CD4-positive, CD25-positive, alpha-beta regulatory T cell (primary cell): Measurements from ENCODE around the gene AQP7. TPM values are rescaled to one million over a fixed set of nuclear protein-coding genes. Genes with fewer than 3 reads are reported as not detected.
"Not testable (repeated sequence)": the region's sequence is repeated elsewhere in the genome, so short reads cannot be mapped to it uniquely, and the experiment has no call there.

Experiments
- ATAC-seq, 2 donors: fragments of 150-1000 bp; cut with Tn5 transposase; one replicate each; pipeline ENCODE4 v1.10.0; 2021; ENCODE audit warnings: low read depth in 2 of 2, moderate number of reproducible peaks in 2 of 2, moderate library complexity in 1 of 2
- DNase-seq, 3 donors: peaks; one replicate each; pipeline versions ENCODE4 v3.0.0 to v3.0.0-alpha.2; 2012 to 2022; ENCODE audit warnings: mixed read lengths in 1 of 3
- H3K27ac ChIP-seq: one replicate; pipeline ENCODE4 v1.7.0; 2013; ENCODE audit warnings: mild to moderate bottlenecking, low read length; ENCODE audit not compliant: insufficient read depth, poor library complexity, severe bottlenecking
- H3K27me3 ChIP-seq: one replicate; pipeline ENCODE4 v1.7.0; 2013; ENCODE audit warnings: low read length; ENCODE audit not compliant: control insufficient read depth, insufficient read depth
- H3K36me3 ChIP-seq: one replicate; pipeline ENCODE4 v1.7.0; 2013; ENCODE audit warnings: mild to moderate bottlenecking, low read length, moderate library complexity; ENCODE audit not compliant: control insufficient read depth, insufficient read depth
- H3K4me1 ChIP-seq: 2 replicates; pipeline ENCODE4 v1.7.0; 2013; ENCODE audit warnings: mild to moderate bottlenecking, low read length; ENCODE audit not compliant: insufficient read depth, control insufficient read depth, poor library complexity, severe bottlenecking
- H3K4me3 ChIP-seq: one replicate; pipeline ENCODE4 v1.7.0; 2013; ENCODE audit warnings: low read depth, mild to moderate bottlenecking, low read length, moderate library complexity
- H3K9me3 ChIP-seq, 2 experiments: 1 replicate in 1 of 2; 2 replicates in 1 of 2; pipeline ENCODE4 v1.7.0; 2013; ENCODE audit warnings: low read length in 2 of 2, mild to moderate bottlenecking in 1 of 2, moderate library complexity in 1 of 2; ENCODE audit not compliant: control insufficient read depth in 2 of 2
- H3K27ac Mint-ChIP-seq, 3 donors: one replicate each; pipeline ENCODE4 v1.8.0; 2020 to 2022; ENCODE audit warnings: mild to moderate bottlenecking in 3 of 3, mixed read lengths in 3 of 3, moderate library complexity in 2 of 3
- H3K27me3 Mint-ChIP-seq: one replicate; pipeline ENCODE4 v1.8.0; 2022; ENCODE audit warnings: mild to moderate bottlenecking, mixed read lengths
- H3K36me3 Mint-ChIP-seq: one replicate; pipeline ENCODE4 v1.8.0; 2020; ENCODE audit warnings: mixed read lengths
- H3K4me1 Mint-ChIP-seq, 4 donors: one replicate each; pipeline ENCODE4 v1.8.0; 2020 to 2022; ENCODE audit warnings: mixed read lengths in 4 of 4, mild to moderate bottlenecking in 1 of 4
- H3K4me3 Mint-ChIP-seq, 4 donors: one replicate each; pipeline ENCODE4 v1.8.0; 2020 to 2022; ENCODE audit warnings: mild to moderate bottlenecking in 4 of 4, mixed read lengths in 4 of 4, moderate library complexity in 3 of 4
- H3K9me3 Mint-ChIP-seq, 7 donors: one replicate each; pipeline ENCODE4 v1.8.0; 2020 to 2022; ENCODE audit warnings: mixed read lengths in 7 of 7, mild to moderate bottlenecking in 3 of 7, moderate library complexity in 2 of 7
- polyA plus RNA-seq, 4 donors: library from polyadenylated mRNA; unstranded; fragments of 300-500 nt; fragmentation: Illumina TruSeq; gene quantifications; one replicate each; pipeline ENCODE4 v1.2.3, GENCODE V29; 2021
- total RNA-seq: library from RNA; stranded (reverse); gene quantifications from one replicate; pipeline ENCODE4 v1.2.3, GENCODE V29; 2022

Gene AQP7
- 0.47 TPM for total RNA-seq
- polyA plus RNA-seq, result 1 to 10 TPM in 1 of 4 donors, under 1 TPM in 3; 0.15 to 1.0 (median 0.32) TPM

- H3K36me3 ChIP-seq, H3K4me3 Mint-ChIP-seq, DNase-seq: not testable (repeated sequence)
These were observed at the start of gene AQP7 for GRCh38 chr9:33402371-33402770. Gene AQP7, minus strand, starts transcription at chr9:33402568. Its CDS starts 1,306 bp downstream, at chr9:33401262.

DNA sequence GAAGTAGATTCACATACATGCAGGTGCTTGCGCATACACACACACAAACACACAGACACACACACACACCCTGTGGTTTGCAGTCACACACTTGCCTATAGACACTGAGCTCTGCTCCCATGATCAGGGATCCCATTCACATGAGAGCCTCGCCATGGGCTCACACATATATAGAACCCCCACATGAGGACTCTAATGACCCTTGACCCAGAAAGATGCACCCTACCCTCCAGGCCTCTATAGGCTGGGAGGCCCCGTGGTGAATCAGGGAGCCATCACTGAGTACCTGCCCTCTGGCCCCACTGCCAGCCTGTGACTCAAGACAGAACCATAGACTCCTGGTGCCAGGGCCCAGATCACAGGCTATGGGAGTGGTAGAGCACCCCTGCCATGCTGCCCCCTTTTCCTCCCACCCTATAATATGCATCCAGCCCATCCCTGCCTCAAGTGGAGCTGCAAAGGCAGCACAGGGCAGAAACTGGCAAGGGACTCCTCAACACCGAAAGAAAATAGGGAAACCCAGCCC lies 48.3 kb upstream of the AQP7 start:
- H3K36me3 ChIP-seq, result no peaks in the 10 kb centered on the region
- no peak overlapping the region for H3K27ac ChIP-seq
- Mint-ChIP-seq H3K36me3 (no peaks in the 10 kb centered on the region), H3K4me1 (peaks cover 0 to 76% (median 42%) of the 10 kb centered on the region in 4 donors), H3K27me3 (no peaks in the 10 kb centered on the region), H3K9me3 (peaks cover 0 to 1% (median 0%) of the 10 kb centered on the region in 7 donors), H3K27ac (peak overlapping the region; percentile 55 to 91 (median 69)), H3K4me3 (peak overlapping the region in 2 of 4 donors; percentile 75 to 86)
- H3K4me3 ChIP-seq, result no peak overlapping the region
- no peak for ATAC-seq
- no peaks in the 10 kb centered on the region for H3K27me3 ChIP-seq
- DNase-seq, result no peak
- H3K4me1 ChIP-seq, result peaks cover 62% of the 10 kb centered on the region
- H3K9me3 ChIP-seq, result no peaks in the 10 kb centered on the region

More at GRCh38 chr9:33402371-33402770, at the start of gene AQP7:
- H3K4me1 Mint-ChIP-seq, H3K9me3 ChIP-seq, H3K27ac ChIP-seq, H3K36me3 Mint-ChIP-seq, H3K4me1 ChIP-seq, ATAC-seq, H3K27me3 ChIP-seq, H3K27me3 Mint-ChIP-seq, H3K9me3 Mint-ChIP-seq, H3K4me3 ChIP-seq: not testable (repeated sequence)
- H3K27ac Mint-ChIP-seq, result peak within 1 kb of the TSS in 2 of 3 donors; percentile 57 to 81

- ATAC-seq, result no peak
These were observed 47.3 kb upstream of the AQP7 start for GRCh38 chr9:33449715-33450114.

DNA sequence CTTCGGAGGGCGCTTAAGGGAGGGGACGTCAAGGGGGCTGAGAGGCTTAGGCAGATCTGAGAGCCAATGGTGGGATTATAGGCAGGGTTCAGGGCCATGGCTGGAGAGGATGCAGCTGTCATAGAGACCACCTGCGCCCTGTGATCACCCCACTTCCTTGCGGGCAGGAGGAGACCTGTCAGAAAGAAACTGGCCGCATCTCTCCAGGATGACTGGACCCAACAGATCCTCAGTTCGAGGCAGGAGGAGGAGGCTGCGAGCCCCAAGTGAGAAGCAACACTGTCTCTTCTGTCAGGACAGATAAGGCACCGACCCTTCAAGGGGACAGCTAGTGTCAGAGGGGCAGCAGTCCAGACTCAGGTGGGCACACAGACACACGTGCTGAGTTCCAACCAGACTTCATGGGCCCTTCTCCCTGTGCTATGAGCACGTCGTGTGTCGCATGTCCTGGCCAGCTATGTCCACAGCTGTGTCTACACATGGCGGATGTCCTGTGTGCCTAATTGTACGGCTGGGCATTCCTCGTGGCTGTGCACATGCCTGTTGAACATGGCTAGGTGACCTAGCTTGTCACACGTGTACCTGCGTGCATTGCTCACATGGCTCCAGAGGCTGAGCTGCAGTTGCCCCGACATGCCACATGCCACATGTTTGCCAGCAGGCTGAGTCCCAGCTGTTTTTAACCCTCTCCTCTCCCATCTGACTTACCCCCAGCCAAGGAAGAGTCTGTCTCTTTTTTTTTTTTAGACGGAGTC lies 45.6 kb upstream of the AQP7 start:
- Histone ChIP-seq H3K36me3 (peaks cover 15% of the 10 kb centered on the region), H3K27ac (peak overlapping the region; percentile 79), H3K27me3 (no peaks in the 10 kb centered on the region), H3K9me3 (no peaks in the 10 kb centered on the region), H3K4me1 (peaks cover 63% of the 10 kb centered on the region), H3K4me3 (peak overlapping the region; percentile 71)
- H3K4me1 Mint-ChIP-seq, result peaks cover 8 to 79% (median 35%) of the 10 kb centered on the region in 4 donors
- H3K36me3 Mint-ChIP-seq, result peaks cover 10% of the 10 kb centered on the region
- H3K27ac Mint-ChIP-seq, result peak overlapping the region; percentile 89 to 96 (median 93)
- peaks cover 0 to 1% (median 0%) of the 10 kb centered on the region in 7 donors for H3K9me3 Mint-ChIP-seq
- DNase-seq (no peak), ATAC-seq (no peak)
- H3K4me3 Mint-ChIP-seq, result peak overlapping the region; percentile 89 to 96 (median 96)
- H3K27me3 Mint-ChIP-seq, result no peaks in the 10 kb centered on the region

More at GRCh38 chr9:33449715-33450114, 47.3 kb upstream of the AQP7 start:
- Histone ChIP-seq H3K4me1 (peaks cover 66% of the 10 kb centered on the region), H3K9me3 (no peaks in the 10 kb centered on the region), H3K27ac (no peak overlapping the region), H3K27me3 (no peaks in the 10 kb centered on the region), H3K4me3 (no peak overlapping the region), H3K36me3 (peaks cover 5% of the 10 kb centered on the region)
- H3K4me3 Mint-ChIP-seq, result peak overlapping the region in 3 of 4 donors; percentile 36 to 70 (median 47)
- peaks cover 6% of the 10 kb centered on the region for H3K36me3 Mint-ChIP-seq
- DNase-seq, result no peak
- no peaks in the 10 kb centered on the region for H3K27me3 Mint-ChIP-seq
- peaks cover 7 to 80% (median 45%) of the 10 kb centered on the region in 4 donors for H3K4me1 Mint-ChIP-seq
- peak overlapping the region in 1 of 3 donors; percentile 20 for H3K27ac Mint-ChIP-seq
- peaks cover 0 to 1% (median 0%) of the 10 kb centered on the region in 7 donors for H3K9me3 Mint-ChIP-seq

DNA sequence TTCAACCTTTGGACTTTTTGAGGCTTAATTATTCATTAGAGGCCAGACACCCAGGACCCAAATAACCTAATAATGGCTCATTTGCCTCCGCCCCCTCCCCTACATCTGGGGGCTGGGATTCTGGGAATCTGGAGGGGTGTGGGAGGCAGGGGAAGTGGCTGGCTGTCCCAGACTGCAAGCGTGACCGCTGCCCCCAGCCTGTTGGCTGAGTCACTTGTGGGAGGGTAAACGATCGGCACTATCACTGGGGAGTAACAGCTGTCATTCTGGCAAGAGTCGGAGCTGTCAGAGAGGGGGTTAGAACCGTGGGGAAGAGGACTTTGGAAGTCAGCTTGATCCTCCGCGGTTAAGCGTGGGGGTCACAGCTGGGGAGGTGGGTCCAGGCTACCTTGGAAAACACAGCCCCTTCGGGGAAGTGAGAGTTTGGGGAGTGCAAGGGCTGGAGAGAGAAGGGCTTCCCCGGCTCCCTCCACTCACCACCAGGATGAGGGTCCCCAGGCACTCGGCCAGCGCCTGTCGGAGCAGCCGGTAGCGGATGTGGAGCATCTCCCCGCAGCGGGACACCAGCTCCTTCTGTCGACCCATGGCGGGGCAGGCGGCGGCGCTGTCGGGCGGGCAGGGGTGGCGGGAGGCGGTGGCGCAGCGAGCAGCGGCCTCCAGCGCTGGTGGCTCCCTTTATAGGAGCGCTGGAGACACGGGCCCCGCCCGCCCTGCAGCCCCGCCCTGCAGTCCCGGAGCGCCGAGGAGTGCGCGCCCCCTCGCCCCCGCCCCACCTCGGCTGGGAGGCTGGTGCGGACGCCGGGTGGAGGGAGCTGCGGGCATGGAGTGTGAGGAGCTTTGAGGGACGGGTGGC lies 44.8 kb upstream of the AQP7 start, which contains the start of gene AQP3:
AQP3 (minus strand) TSS at position 648 of the 853 bp plus-strand sequence; CDS start at position 585, 63 bp downstream.
- ATAC-seq (peak; percentile 58 to 64), DNase-seq (peak; percentile 71 to 87 (median 76))
- Histone ChIP-seq H3K27ac (peak within 1 kb of the TSS; percentile 79), H3K27me3 (no peaks in the 10 kb centered on the region), H3K9me3 (no peaks in the 10 kb centered on the region), H3K36me3 (peaks cover 24% of the 10 kb centered on the region), H3K4me1 (peaks cover 55% of the 10 kb centered on the region), H3K4me3 (peak within 1 kb of the TSS; percentile 87)
- Mint-ChIP-seq H3K4me3 (peak within 1 kb of the TSS; percentile 89 to 96 (median 96)), H3K4me1 (peaks cover 8 to 77% (median 29%) of the 10 kb centered on the region in 4 donors), H3K9me3 (peaks cover 0 to 1% (median 0%) of the 10 kb centered on the region in 7 donors), H3K27ac (peak within 1 kb of the TSS; percentile 93 to 99 (median 95)), H3K27me3 (no peaks in the 10 kb centered on the region), H3K36me3 (peaks cover 17% of the 10 kb centered on the region)

DNA sequence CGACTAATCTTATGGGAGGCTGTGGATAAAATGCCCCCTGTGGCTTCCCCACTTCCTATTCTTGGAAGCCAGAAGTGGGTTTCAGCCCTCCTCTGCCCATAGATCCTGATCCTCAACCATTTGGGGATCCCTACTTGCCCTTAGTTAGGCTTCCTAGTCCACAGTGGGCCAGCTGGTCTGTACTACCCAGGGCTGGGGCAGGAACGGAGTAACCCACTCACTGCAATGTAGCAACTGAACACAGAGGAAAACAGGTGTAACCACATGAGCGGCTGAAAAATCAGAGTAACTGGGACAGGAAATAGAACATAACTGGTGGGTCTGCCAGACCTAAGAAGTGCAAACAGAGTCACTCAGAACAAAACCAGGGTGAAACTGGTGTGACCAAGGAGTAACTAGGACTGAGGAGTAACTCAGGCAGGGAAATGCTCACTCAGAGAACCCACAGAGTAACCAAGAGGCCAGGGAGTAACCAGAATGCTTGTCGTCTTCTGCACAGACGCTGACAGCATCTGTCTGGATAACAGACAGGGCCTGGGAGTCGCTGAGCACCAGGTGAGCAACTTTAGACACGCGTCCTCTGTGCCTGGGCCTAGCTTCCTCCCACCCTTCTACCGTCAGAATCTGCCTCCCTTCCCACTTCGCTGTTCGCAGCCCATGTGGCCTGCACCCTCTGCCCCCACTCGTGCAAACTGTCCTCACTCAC lies 44.0 kb upstream of the AQP7 start:
- peaks cover 31% of the 10 kb centered on the region for H3K36me3 ChIP-seq
- peaks cover 19% of the 10 kb centered on the region for H3K36me3 Mint-ChIP-seq
- H3K4me3 Mint-ChIP-seq, result peak overlapping the region; percentile 89 to 96 (median 96)
- H3K4me1 ChIP-seq, result peaks cover 53% of the 10 kb centered on the region
- H3K27me3 Mint-ChIP-seq, result no peaks in the 10 kb centered on the region
- peaks cover 8 to 79% (median 29%) of the 10 kb centered on the region in 4 donors for H3K4me1 Mint-ChIP-seq
- H3K27ac Mint-ChIP-seq, result peak overlapping the region; percentile 93 to 99 (median 95)
- peak overlapping the region; percentile 87 for H3K4me3 ChIP-seq
- H3K27ac ChIP-seq, result peak overlapping the region; percentile 79
- peaks cover 0 to 1% (median 0%) of the 10 kb centered on the region in 7 donors for H3K9me3 Mint-ChIP-seq
- peak; percentile 77 to 78 for ATAC-seq
- no peaks in the 10 kb centered on the region for H3K27me3 ChIP-seq
- peak; percentile 16 to 89 (median 76) for DNase-seq
- no peaks in the 10 kb centered on the region for H3K9me3 ChIP-seq
